ENCODE data around the gene RPS26. TPM values are rescaled to one million over a fixed set of nuclear protein-coding genes. Genes with fewer than 3 reads are reported as not detected.
A peak's percentile ranks its signal among the peaks of the same experiment; 100 is the strongest.

The RPS26 gene
- total RNA-seq, 1 experiment from 2014 or later = 46.4 TPM

GRCh38 chr12:56018356-56018755, 23.4 kb upstream of the RPS26 start:
- no peak overlapping the region for H3K27ac ChIP-seq (ENCODE audit: low read length)
- TF ChIP-seq CTCF (IDR thresholded peaks at IDR 0.05) = no peak
- TF ChIP-seq SIN3A (IDR thresholded peaks at IDR 0.05; ENCODE audit: borderline replicate concordance, insufficient read depth, low read depth, low read length) = no peak
- TF ChIP-seq, protein P1, sequence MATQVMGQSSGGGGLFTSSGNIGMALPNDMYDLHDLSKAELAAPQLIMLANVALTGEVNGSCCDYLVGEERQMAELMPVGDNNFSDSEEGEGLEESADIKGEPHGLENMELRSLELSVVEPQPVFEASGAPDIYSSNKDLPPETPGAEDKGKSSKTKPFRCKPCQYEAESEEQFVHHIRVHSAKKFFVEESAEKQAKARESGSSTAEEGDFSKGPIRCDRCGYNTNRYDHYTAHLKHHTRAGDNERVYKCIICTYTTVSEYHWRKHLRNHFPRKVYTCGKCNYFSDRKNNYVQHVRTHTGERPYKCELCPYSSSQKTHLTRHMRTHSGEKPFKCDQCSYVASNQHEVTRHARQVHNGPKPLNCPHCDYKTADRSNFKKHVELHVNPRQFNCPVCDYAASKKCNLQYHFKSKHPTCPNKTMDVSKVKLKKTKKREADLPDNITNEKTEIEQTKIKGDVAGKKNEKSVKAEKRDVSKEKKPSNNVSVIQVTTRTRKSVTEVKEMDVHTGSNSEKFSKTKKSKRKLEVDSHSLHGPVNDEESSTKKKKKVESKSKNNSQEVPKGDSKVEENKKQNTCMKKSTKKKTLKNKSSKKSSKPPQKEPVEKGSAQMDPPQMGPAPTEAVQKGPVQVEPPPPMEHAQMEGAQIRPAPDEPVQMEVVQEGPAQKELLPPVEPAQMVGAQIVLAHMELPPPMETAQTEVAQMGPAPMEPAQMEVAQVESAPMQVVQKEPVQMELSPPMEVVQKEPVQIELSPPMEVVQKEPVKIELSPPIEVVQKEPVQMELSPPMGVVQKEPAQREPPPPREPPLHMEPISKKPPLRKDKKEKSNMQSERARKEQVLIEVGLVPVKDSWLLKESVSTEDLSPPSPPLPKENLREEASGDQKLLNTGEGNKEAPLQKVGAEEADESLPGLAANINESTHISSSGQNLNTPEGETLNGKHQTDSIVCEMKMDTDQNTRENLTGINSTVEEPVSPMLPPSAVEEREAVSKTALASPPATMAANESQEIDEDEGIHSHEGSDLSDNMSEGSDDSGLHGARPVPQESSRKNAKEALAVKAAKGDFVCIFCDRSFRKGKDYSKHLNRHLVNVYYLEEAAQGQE (IDR thresholded peaks at IDR 0.05; ENCODE audit: insufficient read depth in 1 of 2, low read depth in 2 of 2, low read length in 1 of 2) = no peak
- TF ChIP-seq TCF7L2 (IDR thresholded peaks at IDR 0.05; ENCODE audit: low read depth, low read length) = no peak
- no peak for TF ChIP-seq POLR2AphosphoS5 (IDR thresholded peaks at IDR 0.05; ENCODE audit: low read depth, low read length)
- no TSS peak for BruUV-seq (replicated peaks)
- H3K27me3 ChIP-seq (ENCODE audit: control insufficient read depth, insufficient read depth, low read length) = no peaks in the 10 kb centered on the region
- no peak overlapping the region for H3K4me3 ChIP-seq (ENCODE audit: low read depth in 2 of 2, low read length in 2 of 2)
- ChIA-PET CTCF (no interaction called here), POLR2A (no interaction called here)
- H3K36me3 ChIP-seq (ENCODE audit: control insufficient read depth, insufficient read depth, low read length) = no peaks in the 10 kb centered on the region
- no peaks in the 10 kb centered on the region for H3K4me1 ChIP-seq (ENCODE audit: control insufficient read depth, insufficient read depth, low read length)
- ATAC-seq (no peak), DNase-seq (ENCODE audit: low read depth, low spot score) (no peak)
- intact Hi-C loops (cut with micrococcal nuclease; ENCODE audit: unreplicated experiment) = no loop called here
- no peaks in the 10 kb centered on the region for H3K9me3 ChIP-seq (ENCODE audit: control insufficient read depth, insufficient read depth, low read depth, low read length)
- in situ Hi-C loops (cut with HindIII; ENCODE audit: low pct_unique_long_range_greater_than_20kb, low sequenced_read_pairs) = no loop called here

- Histone ChIP-seq H3K4me1 (ENCODE audit: control insufficient read depth, insufficient read depth, low read length) (no peaks in the 10 kb centered on the region), H3K27me3 (ENCODE audit: control insufficient read depth, insufficient read depth, low read length) (no peaks in the 10 kb centered on the region), H3K27ac (ENCODE audit: low read length) (no peak within 1 kb of the TSS), H3K4me3 (ENCODE audit: low read depth in 2 of 2, low read length in 2 of 2) (no peak within 1 kb of the TSS), H3K36me3 (ENCODE audit: control insufficient read depth, insufficient read depth, low read length) (no peaks in the 10 kb centered on the region), H3K9me3 (ENCODE audit: control insufficient read depth, insufficient read depth, low read depth, low read length) (no peaks in the 10 kb centered on the region)
- in situ Hi-C loops (cut with HindIII; ENCODE audit: low pct_unique_long_range_greater_than_20kb, low sequenced_read_pairs) = no loop called here
- ChIA-PET CTCF (no interaction called here), POLR2A (no interaction called here)
- TF ChIP-seq SIN3A (IDR thresholded peaks at IDR 0.05; ENCODE audit: borderline replicate concordance, insufficient read depth, low read depth, low read length) (no peak), POLR2AphosphoS5 (IDR thresholded peaks at IDR 0.05; ENCODE audit: low read depth, low read length) (no peak), CTCF (IDR thresholded peaks at IDR 0.05) (no peak), TCF7L2 (IDR thresholded peaks at IDR 0.05; ENCODE audit: low read depth, low read length) (no peak)
- TF ChIP-seq, protein P1 (IDR thresholded peaks at IDR 0.05; ENCODE audit: insufficient read depth in 1 of 2, low read depth in 2 of 2, low read length in 1 of 2) = no peak
- DNase-seq (ENCODE audit: low read depth, low spot score) = no peak
- peak; percentile 59 for ATAC-seq
- no TSS peak for BruUV-seq (replicated peaks)
- intact Hi-C loops (cut with micrococcal nuclease; ENCODE audit: unreplicated experiment) = no loop called here
Measured at GRCh38 chr12:56020423-56021184, 21.1 kb upstream of the RPS26 start, which contains the start of gene IKZF4. Gene IKZF4 (plus strand): TSS chr12:56021043. CDS start chr12:56021494, 451 bp downstream.
